Neural cell (in vitro differentiated cells): ENCODE measurements around the gene GPR142.

Experiments used
- RAD21 ChIP-seq: fragments of 450-650 bp; conservative IDR thresholded peaks from 2 replicates; pipeline ENCODE4 v1.6.1; 2014; ENCODE audit warnings: antibody characterized with exemption, mild to moderate bottlenecking, moderate library complexity
- TF ChIP-seq, protein P1 (sequence below): fragments of 450-650 bp; IDR thresholded peaks from 2 replicates; pipeline ENCODE4 v1.5.1; 2014; ENCODE audit warnings: antibody characterized with exemption, mild to moderate bottlenecking, moderate library complexity; ENCODE audit not compliant: poor library complexity, severe bottlenecking

- no peak for TF ChIP-seq RAD21
- TF ChIP-seq, protein P1, sequence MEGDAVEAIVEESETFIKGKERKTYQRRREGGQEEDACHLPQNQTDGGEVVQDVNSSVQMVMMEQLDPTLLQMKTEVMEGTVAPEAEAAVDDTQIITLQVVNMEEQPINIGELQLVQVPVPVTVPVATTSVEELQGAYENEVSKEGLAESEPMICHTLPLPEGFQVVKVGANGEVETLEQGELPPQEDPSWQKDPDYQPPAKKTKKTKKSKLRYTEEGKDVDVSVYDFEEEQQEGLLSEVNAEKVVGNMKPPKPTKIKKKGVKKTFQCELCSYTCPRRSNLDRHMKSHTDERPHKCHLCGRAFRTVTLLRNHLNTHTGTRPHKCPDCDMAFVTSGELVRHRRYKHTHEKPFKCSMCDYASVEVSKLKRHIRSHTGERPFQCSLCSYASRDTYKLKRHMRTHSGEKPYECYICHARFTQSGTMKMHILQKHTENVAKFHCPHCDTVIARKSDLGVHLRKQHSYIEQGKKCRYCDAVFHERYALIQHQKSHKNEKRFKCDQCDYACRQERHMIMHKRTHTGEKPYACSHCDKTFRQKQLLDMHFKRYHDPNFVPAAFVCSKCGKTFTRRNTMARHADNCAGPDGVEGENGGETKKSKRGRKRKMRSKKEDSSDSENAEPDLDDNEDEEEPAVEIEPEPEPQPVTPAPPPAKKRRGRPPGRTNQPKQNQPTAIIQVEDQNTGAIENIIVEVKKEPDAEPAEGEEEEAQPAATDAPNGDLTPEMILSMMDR: no peak
Observed at GRCh38 chr17:74328487-74328886, 38.8 kb upstream of the GPR142 start.
